ENCODE data around the gene TAS2R20.
"Not testable (repeated sequence)": the region's sequence is repeated elsewhere in the genome, so short reads cannot be mapped to it uniquely, and the experiment has no call there.

The TAS2R20 gene

GRCh38 chr12:10998204-10998603 lies at the start of gene TAS2R20:
Gene TAS2R20 (minus strand): TSS chr12:10998304. CDS start chr12:10997875, 429 bp downstream.
- Histone ChIP-seq H4K20me1 (no peaks in the 10 kb centered on the region), H3K4me1 (no peaks in the 10 kb centered on the region), H3K36me3 (peaks cover 4 to 33% (median 13%) of the 10 kb centered on the region in 11 experiments; a peak in 15 of 22 replicates), H3K27ac (no peak within 1 kb of the TSS), H3K4me3 (no peak within 1 kb of the TSS), H3K9me3 (replicated peaks in 1 of 11) (peaks cover 0 to 6% (median 0%) of the 10 kb centered on the region in 11 experiments; a peak in 5 of 22 replicates), H3K27me3 (no peaks in the 10 kb centered on the region), H3K9ac (no peak within 1 kb of the TSS), H3K4me2 (no peak within 1 kb of the TSS)
- TF ChIP-seq Cebpa-rat (IDR thresholded peaks at IDR 0.05) = no peak

GRCh38 chr12:11041366-11041765 lies 43.3 kb upstream of the TAS2R20 start:
- not testable (repeated sequence) for H3K4me1 ChIP-seq, H3K27ac ChIP-seq, H3K4me2 ChIP-seq, H3K4me3 ChIP-seq, H4K20me1 ChIP-seq, H3K9ac ChIP-seq, H3K27me3 ChIP-seq
- peaks cover 0 to 18% (median 4%) of the 10 kb centered on the region in 11 experiments; a peak in 6 of 22 replicates for H3K9me3 ChIP-seq (replicated peaks in 1 of 11)
- H3K36me3 ChIP-seq = peaks cover 23 to 59% (median 38%) of the 10 kb centered on the region in 11 experiments; a peak in 20 of 22 replicates

- no peak overlapping the region for H3K4me3 ChIP-seq
- peaks cover 23 to 54% (median 32%) of the 10 kb centered on the region in 11 experiments; a peak in 19 of 22 replicates for H3K36me3 ChIP-seq
- H3K4me1 ChIP-seq = no peaks in the 10 kb centered on the region
- H3K9me3 ChIP-seq (replicated peaks in 1 of 11) = peaks cover 0 to 18% (median 4%) of the 10 kb centered on the region in 11 experiments; a peak in 6 of 22 replicates
- H3K27ac ChIP-seq = no peak overlapping the region
- H3K27me3 ChIP-seq = no peaks in the 10 kb centered on the region
- H4K20me1 ChIP-seq = no peaks in the 10 kb centered on the region
- no peak for TF ChIP-seq Cebpa-rat (IDR thresholded peaks at IDR 0.05)
- H3K4me2 ChIP-seq = no peak overlapping the region
- no peak overlapping the region for H3K9ac ChIP-seq
Measured at GRCh38 chr12:11040162-11040561, 42.1 kb upstream of the TAS2R20 start.

GRCh38 chr12:11039171-11039570 lies 41.1 kb upstream of the TAS2R20 start:
- H4K20me1 ChIP-seq = no peaks in the 10 kb centered on the region

GRCh38 chr12:11033959-11034358 lies 35.9 kb upstream of the TAS2R20 start:
- H4K20me1 ChIP-seq, H3K27me3 ChIP-seq, H3K4me1 ChIP-seq, H3K27ac ChIP-seq, H3K4me2 ChIP-seq, H3K4me3 ChIP-seq, H3K9ac ChIP-seq: not testable (repeated sequence)
- Histone ChIP-seq H3K36me3 (peaks cover 7 to 37% (median 23%) of the 10 kb centered on the region in 11 experiments; a peak in 19 of 22 replicates), H3K9me3 (replicated peaks in 1 of 11) (peaks cover 0 to 14% (median 0%) of the 10 kb centered on the region in 11 experiments; a peak in 5 of 22 replicates)

More at GRCh38 chr12:11039171-11039570, 41.1 kb upstream of the TAS2R20 start:
- Histone ChIP-seq H3K9me3 (replicated peaks in 1 of 11) (peaks cover 0 to 18% (median 3%) of the 10 kb centered on the region in 11 experiments; a peak in 5 of 22 replicates), H3K4me2 (no peak overlapping the region), H3K4me3 (no peak overlapping the region), H3K27ac (no peak overlapping the region), H3K27me3 (no peaks in the 10 kb centered on the region), H3K9ac (no peak overlapping the region), H3K4me1 (no peaks in the 10 kb centered on the region), H3K36me3 (peaks cover 13 to 44% (median 24%) of the 10 kb centered on the region in 11 experiments; a peak in 18 of 22 replicates)
- TF ChIP-seq Cebpa-rat (IDR thresholded peaks at IDR 0.05) = no peak

- H3K27ac ChIP-seq = no peak within 1 kb of the TSS
- no peak within 1 kb of the TSS for H3K4me2 ChIP-seq
- peaks cover 4 to 26% (median 12%) of the 10 kb centered on the region in 11 experiments; a peak in 21 of 22 replicates for H3K9me3 ChIP-seq (replicated peaks in 1 of 11)
- no peak within 1 kb of the TSS for H3K4me3 ChIP-seq
- H4K20me1 ChIP-seq = no peaks in the 10 kb centered on the region
- H3K4me1 ChIP-seq = no peaks in the 10 kb centered on the region
- peaks cover 19 to 46% (median 32%) of the 10 kb centered on the region in 11 experiments for H3K36me3 ChIP-seq
- TF ChIP-seq Cebpa-rat (IDR thresholded peaks at IDR 0.05) = no peak
- H3K9ac ChIP-seq = no peak within 1 kb of the TSS
- H3K27me3 ChIP-seq = no peaks in the 10 kb centered on the region
Measured at GRCh38 chr12:11031307-11031706, 33.2 kb upstream of the TAS2R20 start, which contains the start of gene TAS2R31. Gene TAS2R31 (minus strand): TSS chr12:11031407. CDS start chr12:11031335, 72 bp downstream.

GRCh38 chr12:11026118-11026517 lies 28.0 kb upstream of the TAS2R20 start:
- Histone ChIP-seq H3K4me3 (no peak overlapping the region), H3K9ac (no peak overlapping the region), H3K36me3 (peaks cover 21 to 40% (median 29%) of the 10 kb centered on the region in 11 experiments), H3K9me3 (replicated peaks in 1 of 11) (peaks cover 16 to 31% (median 22%) of the 10 kb centered on the region in 11 experiments), H3K27ac (no peak overlapping the region), H3K27me3 (no peaks in the 10 kb centered on the region), H4K20me1 (0 out of 22 replicates have a peak, but pooled peaks cover 0 to 4% (median 0%) of the 10 kb centered on the region in 11 experiments), H3K4me2 (no peak overlapping the region), H3K4me1 (no peaks in the 10 kb centered on the region)
- TF ChIP-seq Cebpa-rat (IDR thresholded peaks at IDR 0.05) = no peak

GRCh38 chr12:11023387-11023786 lies 25.3 kb upstream of the TAS2R20 start:
- no peak for TF ChIP-seq Cebpa-rat (IDR thresholded peaks at IDR 0.05)
- peaks cover 0 to under 1% (median 0%) of the 10 kb centered on the region in 10 experiments; a peak in 5 of 20 replicates for H3K4me1 ChIP-seq
- H4K20me1 ChIP-seq = 0 out of 22 replicates have a peak, but pooled peaks cover 0 to 4% (median 0%) of the 10 kb centered on the region in 11 experiments
- H3K4me2 ChIP-seq = no peak overlapping the region
- no peaks in the 10 kb centered on the region for H3K27me3 ChIP-seq
- H3K36me3 ChIP-seq = peaks cover 19 to 32% (median 26%) of the 10 kb centered on the region in 11 experiments
- H3K27ac ChIP-seq = no peak overlapping the region
- H3K4me3 ChIP-seq = no peak overlapping the region
- H3K9me3 ChIP-seq (replicated peaks in 1 of 11) = peaks cover 16 to 31% (median 22%) of the 10 kb centered on the region in 11 experiments
- no peak overlapping the region for H3K9ac ChIP-seq

GRCh38 chr12:11022520-11022919 lies 24.4 kb upstream of the TAS2R20 start, which contains the start of gene TAS2R19:
Gene TAS2R19 (minus strand): TSS chr12:11022620. CDS start chr12:11022571, 49 bp downstream.
- Histone ChIP-seq H3K27me3 (no peaks in the 10 kb centered on the region), H3K9me3 (replicated peaks in 1 of 11) (peaks cover 13 to 23% (median 18%) of the 10 kb centered on the region in 11 experiments), H3K4me2 (no peak within 1 kb of the TSS), H3K36me3 (peaks cover 10 to 24% (median 17%) of the 10 kb centered on the region in 11 experiments; a peak in 21 of 22 replicates), H3K27ac (no peak within 1 kb of the TSS), H4K20me1 (0 out of 22 replicates have a peak, but pooled peaks cover 0 to 4% (median 0%) of the 10 kb centered on the region in 11 experiments), H3K4me1 (peaks cover 0 to 9% (median 6%) of the 10 kb centered on the region in 10 experiments; a peak in 14 of 20 replicates), H3K9ac (no peak within 1 kb of the TSS), H3K4me3 (no peak within 1 kb of the TSS)
- TF ChIP-seq Cebpa-rat (IDR thresholded peaks at IDR 0.05) = no peak
